HEK293 (cell line): ENCODE data around the gene ZDHHC17.

Experiments
- CTCF ChIA-PET: fragments of 350-600 bp; formaldehyde crosslinking; extraction: SDS; loops from one replicate; lab custom pipeline; 2021; ENCODE audit warnings: antibody characterized with exemption; lab: Yijun Ruan, JAX
- POLR2A ChIA-PET: fragments of 300-600 bp; formaldehyde crosslinking; extraction: SDS; loops from one replicate; lab custom pipeline; 2020; ENCODE audit warnings: antibody characterized with exemption, inconsistent platforms; lab: Yijun Ruan, JAX
- H3K27ac ChIP-seq: fragments of 200-500 bp; sonication (Bioruptor generic); 2 replicates; pipeline ENCODE4 v1.5.1; 2014; ENCODE audit warnings: low read depth, low read length, control low read depth, inconsistent platforms; ENCODE audit errors: extremely low read depth
- H3K36me3 ChIP-seq, 2 experiments: fragments of 200-500 bp in 1 of 2; sonication (Bioruptor generic) in 1 of 2; 1 replicate in 1 of 2; 2 replicates in 1 of 2; pipeline ENCODE4 v1.5.1; 2014 to 2017; ENCODE audit warnings: inconsistent platforms in 2 of 2, low read length in 2 of 2; ENCODE audit not compliant: control insufficient read depth in 2 of 2, insufficient read depth in 1 of 2
- H3K4me1 ChIP-seq: fragments of 200-500 bp; sonication (Bioruptor generic); 2 replicates; pipeline ENCODE4 v1.5.1; 2014; ENCODE audit warnings: mild to moderate bottlenecking, low read length, inconsistent platforms; ENCODE audit not compliant: control insufficient read depth, insufficient read depth
- H3K4me3 ChIP-seq: 2 replicates; pipeline ENCODE4 v1.5.1; 2011; ENCODE audit warnings: low read depth, mild to moderate bottlenecking, control low read depth, low read length, moderate library complexity
- H3K9me3 ChIP-seq: fragments of 200-500 bp; sonication (Bioruptor generic); 2 replicates; pipeline ENCODE4 v1.5.1; 2014; ENCODE audit warnings: low read depth, low read length, inconsistent platforms; ENCODE audit not compliant: control insufficient read depth, insufficient read depth
- GLI4 ChIP-seq: fragments of 450-650 bp; formaldehyde crosslinking; IDR thresholded peaks from 2 replicates; pipeline ENCODE4 v1.5.1; 2016; ENCODE audit warnings: missing biosample characterization, missing genetic modification characterization
- GLIS1 ChIP-seq: fragments of 450-650 bp; formaldehyde crosslinking; IDR thresholded peaks from 2 replicates; pipeline ENCODE4 v1.5.1; 2016; ENCODE audit warnings: missing biosample characterization, missing genetic modification characterization
- ZBTB49 ChIP-seq: fragments of 450-650 bp; formaldehyde crosslinking; IDR thresholded peaks from 2 replicates; pipeline ENCODE4 v1.5.1; 2016; ENCODE audit warnings: missing biosample characterization, missing genetic modification characterization, low read depth
- ZNF112 ChIP-seq: fragments of 450-650 bp; formaldehyde crosslinking; IDR thresholded peaks from 2 replicates; pipeline ENCODE4 v1.5.0; 2017; ENCODE audit warnings: missing biosample characterization, missing genetic modification characterization
- ZNF146 ChIP-seq: fragments of 450-650 bp; formaldehyde crosslinking; IDR thresholded peaks from 2 replicates; pipeline ENCODE4 v1.5.1; 2016; ENCODE audit warnings: missing biosample characterization, missing genetic modification characterization
- ZNF18 ChIP-seq: fragments of 450-650 bp; formaldehyde crosslinking; IDR thresholded peaks from 2 replicates; pipeline ENCODE4 v1.5.1; 2016; ENCODE audit warnings: missing biosample characterization, missing genetic modification characterization
- ZNF184 ChIP-seq: fragments of 450-650 bp; IDR thresholded peaks from 2 replicates; pipeline ENCODE4 v1.5.1; 2018; ENCODE audit warnings: missing biosample characterization, mild to moderate bottlenecking, missing genetic modification characterization
- ZNF248 ChIP-seq: fragments of 450-650 bp; formaldehyde crosslinking; IDR thresholded peaks from 2 replicates; pipeline ENCODE4 v1.5.1; 2017; ENCODE audit warnings: missing biosample characterization, missing genetic modification characterization
- ZNF354C ChIP-seq: fragments of 450-650 bp; formaldehyde crosslinking; IDR thresholded peaks from 2 replicates; pipeline ENCODE4 v1.5.1; 2016; ENCODE audit warnings: missing biosample characterization, missing genetic modification characterization, low read depth, borderline replicate concordance
- ZNF37A ChIP-seq: fragments of 450-650 bp; IDR thresholded peaks from 2 replicates; pipeline ENCODE4 v1.5.1; 2018; ENCODE audit warnings: missing biosample characterization, missing genetic modification characterization
- ZNF416 ChIP-seq: fragments of 450-650 bp; formaldehyde crosslinking; IDR thresholded peaks from 2 replicates; pipeline ENCODE4 v1.5.1; 2016; ENCODE audit warnings: missing biosample characterization, missing genetic modification characterization
- ZNF423 ChIP-seq: fragments of 450-650 bp; formaldehyde crosslinking; IDR thresholded peaks from 2 replicates; pipeline ENCODE4 v1.5.1; 2016; ENCODE audit warnings: missing biosample characterization, missing genetic modification characterization
- ZNF488 ChIP-seq: fragments of 450-650 bp; formaldehyde crosslinking; IDR thresholded peaks from 2 replicates; pipeline ENCODE4 v1.5.1; 2016; ENCODE audit warnings: missing biosample characterization, missing genetic modification characterization
- ZNF501 ChIP-seq: fragments of 450-650 bp; formaldehyde crosslinking; IDR thresholded peaks from 2 replicates; pipeline ENCODE4 v1.5.1; 2016; ENCODE audit warnings: missing biosample characterization, missing genetic modification characterization
- ZNF629 ChIP-seq: fragments of 450-650 bp; formaldehyde crosslinking; IDR thresholded peaks from 2 replicates; pipeline ENCODE4 v1.5.1; 2017; ENCODE audit warnings: missing biosample characterization, missing genetic modification characterization
- ZNF704 ChIP-seq: fragments of 450-650 bp; formaldehyde crosslinking; IDR thresholded peaks from 2 replicates; pipeline ENCODE4 v1.5.1; 2016; ENCODE audit warnings: missing biosample characterization, missing genetic modification characterization
- ZNF747 ChIP-seq: fragments of 450-650 bp; formaldehyde crosslinking; IDR thresholded peaks from 2 replicates; pipeline ENCODE4 v1.5.1; 2016; ENCODE audit warnings: missing biosample characterization, missing genetic modification characterization
- ZNF776 ChIP-seq: fragments of 450-650 bp; formaldehyde crosslinking; IDR thresholded peaks from 2 replicates; pipeline ENCODE4 v1.5.0; 2017; ENCODE audit warnings: missing biosample characterization, missing genetic modification characterization, borderline replicate concordance
- ZNF791 ChIP-seq: fragments of 450-650 bp; formaldehyde crosslinking; IDR thresholded peaks from 2 replicates; pipeline ENCODE4 v1.5.1; 2016; ENCODE audit warnings: missing biosample characterization, missing genetic modification characterization
- ZNF843 ChIP-seq: fragments of 450-650 bp; formaldehyde crosslinking; IDR thresholded peaks from 2 replicates; pipeline ENCODE4 v1.5.1; 2016; ENCODE audit warnings: missing biosample characterization, missing genetic modification characterization
- ZXDB ChIP-seq: fragments of 450-650 bp; formaldehyde crosslinking; IDR thresholded peaks from 2 replicates; pipeline ENCODE4 v1.5.1; 2016; ENCODE audit warnings: missing biosample characterization, missing genetic modification characterization

ZDHHC17 gene

GRCh38 chr12:76755829-76756379, 8.0 kb upstream of the ZDHHC17 start:
- no peaks in the 10 kb centered on the region for H3K4me1 ChIP-seq
- TF ChIP-seq ZNF112 (tag by site-specific recombination) = no peak
- TF ChIP-seq GLIS1 (tag by site-specific recombination) = no peak
- TF ChIP-seq ZBTB49 (tag by site-specific recombination) = no peak
- TF ChIP-seq ZNF791 (tag by site-specific recombination) = no peak
- no peak for TF ChIP-seq GLI4
- no peak for TF ChIP-seq ZXDB (tag by site-specific recombination)
- TF ChIP-seq ZNF501 (tag by site-specific recombination) = no peak
- TF ChIP-seq ZNF146 (tag by site-specific recombination) = no peak
- TF ChIP-seq ZNF248 = no peak
- no peak for TF ChIP-seq ZNF18
- no peak for TF ChIP-seq ZNF629 (tag by site-specific recombination)
- TF ChIP-seq ZNF488 (tag by site-specific recombination) = no peak
- no peak for TF ChIP-seq ZNF184 (tag by site-specific recombination)
- no peak for TF ChIP-seq ZNF747 (tag by site-specific recombination)
- TF ChIP-seq ZNF843 (tag by site-specific recombination) = no peak
- no peak for TF ChIP-seq ZNF416 (tag by site-specific recombination)
- no peak for TF ChIP-seq ZNF354C
- TF ChIP-seq, all 188 proteins: peak for 0
- H3K4me3 ChIP-seq = no peak overlapping the region
- no peaks in the 10 kb centered on the region for H3K9me3 ChIP-seq
- CTCF ChIA-PET = interaction anchor here (0.8 to 1.0 kb wide), 2 partner anchors 35 to 255 kb away, joined by 3 read pairs; no protein-coding TSS in a partner anchor
- H3K36me3 ChIP-seq = no peaks in the 10 kb centered on the region
- H3K27ac ChIP-seq = no peak overlapping the region
- POLR2A ChIA-PET = no interaction called here

- Histone ChIP-seq H3K36me3 (no peaks in the 10 kb centered on the region), H3K4me3 (no peak overlapping the region), H3K4me1 (no peaks in the 10 kb centered on the region), H3K9me3 (no peaks in the 10 kb centered on the region), H3K27ac (no peak overlapping the region)
- TF ChIP-seq ZNF423 (no peak), ZNF776 (tag by site-specific recombination) (no peak), ZNF704 (tag by site-specific recombination) (no peak), ZNF37A (no peak)
- POLR2A ChIA-PET = no interaction called here
- CTCF ChIA-PET = no interaction called here
These were observed 6.2 kb upstream of the ZDHHC17 start for GRCh38 chr12:76757694-76758093.
